Prostate gland (tissue), 2 donors: Measurements from ENCODE around the gene MAP3K20. TPM values are rescaled to one million over a fixed set of nuclear protein-coding genes. Genes with fewer than 3 reads are reported as not detected.

ENCODE experiments used
- DNase-seq: peaks from one replicate; pipeline ENCODE4 v3.0.0-alpha.2; 2019; ENCODE audit warnings: low spot score
- H3K27ac ChIP-seq, 2 donors: fragments of 200-600 bp; sonication (generic); 2 replicates each; pipeline ENCODE4 v1.5.1; 2017 to 2019
- H3K27me3 ChIP-seq: fragments of 200-600 bp; sonication (generic); replicated peaks from 2 replicates; pipeline ENCODE4 v1.5.1; 2019; ENCODE audit not compliant: insufficient read depth
- H3K36me3 ChIP-seq, 2 donors: fragments of 200-600 bp; sonication (generic); 1 replicate in 1 of 2; 2 replicates in 1 of 2; pipeline versions ENCODE4 v1.5.1 to v1.8.1; 2017 to 2019
- H3K4me1 ChIP-seq: fragments of 200-600 bp; sonication (generic); replicated peaks from 2 replicates; pipeline ENCODE4 v1.5.1; 2019
- H3K4me3 ChIP-seq, 2 donors: fragments of 200-600 bp; sonication (generic); 2 replicates each; pipeline ENCODE4 v1.5.1; 2017 to 2019
- H3K9me3 ChIP-seq: fragments of 200-600 bp; sonication (generic); 2 replicates; pipeline ENCODE4 v1.5.1; 2017
- POLR2A ChIP-seq: fragments of 450-650 bp; IDR thresholded peaks from one replicate; pipeline ENCODE4 v1.6.1; 2016; ENCODE audit warnings: antibody characterized with exemption, mild to moderate bottlenecking
- POLR2AphosphoS5 ChIP-seq: sonication (generic); formaldehyde crosslinking; IDR thresholded peaks from one replicate; pipeline ENCODE4 v1.6.1; 2017; ENCODE audit warnings: antibody characterized with exemption
- WGBS: methylation state at CpG from one replicate; pipeline ENCODE4 v1.1.5; 2018; 5-methylcytosine and 5-hydroxymethylcytosine counted together
- intact Hi-C: fragments of 100-400 bp; cut with DNase I; formaldehyde crosslinking; loops from one replicate; pipeline ENCODE4 v1.14.2; 2022
- total RNA-seq, 2 donors: library from RNA; depleted of rRNA; stranded (reverse); fragments of >200 nt; gene quantifications; one replicate each; pipeline ENCODE4 v1.1.0, GENCODE V29; 2016
- TF ChIP-seq, protein P1 (sequence below), 4 experiments: fragments of 200-600 bp in 2 of 4; fragments of 450-650 bp in 2 of 4; sonication (generic) in 2 of 4; IDR thresholded peaks; 1 replicate in 3 of 4; 2 replicates in 1 of 4; pipeline ENCODE4 v1.5.1; 2016 to 2019; ENCODE audit warnings: antibody characterized with exemption in 4 of 4, mild to moderate bottlenecking in 2 of 4, moderate library complexity in 2 of 4

MAP3K20 gene
- 10 to 100 TPM; 28.9 to 48.8 TPM for total RNA-seq

- intact Hi-C loops: loop anchor here (2.0 to 10.0 kb wide), 5 partner anchors 34 to 209 kb away; no protein-coding TSS in a partner anchor
- WGBS: under 1% methylated on average over 73 of the region's 106 CpGs
- peak; percentile 75 for DNase-seq
- Histone ChIP-seq H3K27me3 (no peaks in the 10 kb centered on the region), H3K27ac (peak within 1 kb of the TSS; percentile 90 to 94), H3K9me3 (no peaks in the 10 kb centered on the region), H3K4me1 (no peaks in the 10 kb centered on the region), H3K4me3 (peak within 1 kb of the TSS; percentile 78 to 92), H3K36me3 (no peaks in the 10 kb centered on the region)
- TF ChIP-seq POLR2AphosphoS5 (peak; percentile 47), POLR2A (peak; percentile 63)
- TF ChIP-seq, protein P1, sequence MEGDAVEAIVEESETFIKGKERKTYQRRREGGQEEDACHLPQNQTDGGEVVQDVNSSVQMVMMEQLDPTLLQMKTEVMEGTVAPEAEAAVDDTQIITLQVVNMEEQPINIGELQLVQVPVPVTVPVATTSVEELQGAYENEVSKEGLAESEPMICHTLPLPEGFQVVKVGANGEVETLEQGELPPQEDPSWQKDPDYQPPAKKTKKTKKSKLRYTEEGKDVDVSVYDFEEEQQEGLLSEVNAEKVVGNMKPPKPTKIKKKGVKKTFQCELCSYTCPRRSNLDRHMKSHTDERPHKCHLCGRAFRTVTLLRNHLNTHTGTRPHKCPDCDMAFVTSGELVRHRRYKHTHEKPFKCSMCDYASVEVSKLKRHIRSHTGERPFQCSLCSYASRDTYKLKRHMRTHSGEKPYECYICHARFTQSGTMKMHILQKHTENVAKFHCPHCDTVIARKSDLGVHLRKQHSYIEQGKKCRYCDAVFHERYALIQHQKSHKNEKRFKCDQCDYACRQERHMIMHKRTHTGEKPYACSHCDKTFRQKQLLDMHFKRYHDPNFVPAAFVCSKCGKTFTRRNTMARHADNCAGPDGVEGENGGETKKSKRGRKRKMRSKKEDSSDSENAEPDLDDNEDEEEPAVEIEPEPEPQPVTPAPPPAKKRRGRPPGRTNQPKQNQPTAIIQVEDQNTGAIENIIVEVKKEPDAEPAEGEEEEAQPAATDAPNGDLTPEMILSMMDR (IDR thresholded peaks at IDR 0.05): peak in 3 of 4 experiments; percentile 58 to 70 (median 69)
These were observed at the start of gene MAP3K20 for GRCh38 chr2:173075781-173076580. Gene MAP3K20 (plus strand): TSS chr2:173075846. CDS start chr2:173091032, 15,186 bp downstream.

DNA sequence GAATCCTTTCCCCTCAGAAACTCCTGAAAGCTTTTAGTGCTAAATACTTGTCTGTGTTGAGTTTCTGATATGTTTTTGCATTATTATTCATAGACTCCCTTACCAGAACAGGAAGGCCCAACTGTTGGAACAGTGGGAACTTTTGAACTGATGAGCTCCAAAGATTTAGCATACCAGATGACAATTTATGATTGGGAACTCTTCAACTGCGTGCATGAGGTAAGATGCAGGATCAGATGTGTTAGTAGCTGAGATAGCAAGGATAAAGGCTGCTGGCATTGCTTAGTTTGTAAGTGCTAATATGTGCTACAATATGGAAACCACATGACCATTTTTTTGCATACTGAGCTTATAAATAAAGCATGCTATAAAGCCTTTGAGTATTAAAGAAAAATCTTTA, 49.2 kb upstream of the MAP3K20 start:
- H3K36me3 ChIP-seq: no peaks in the 10 kb centered on the region
- TF ChIP-seq POLR2A (no peak), POLR2AphosphoS5 (no peak)
- TF ChIP-seq, protein P1 (IDR thresholded peaks at IDR 0.05): no peak
- no peaks in the 10 kb centered on the region for H3K27me3 ChIP-seq
- H3K4me1 ChIP-seq: no peaks in the 10 kb centered on the region
- 41% methylated on average over 1 of the region's 1 CpG for WGBS
- intact Hi-C loops: loop anchor here (5.0 to 10.0 kb wide), 3 partner anchors 51 to 328 kb away; partner anchors contain the start of genes CDCA7 and MAP3K20
- DNase-seq: no peak
- no peak overlapping the region for H3K4me3 ChIP-seq
- no peaks in the 10 kb centered on the region for H3K9me3 ChIP-seq
- no peak overlapping the region for H3K27ac ChIP-seq

GRCh38 chr2:173027181-173028128, 48.2 kb upstream of the MAP3K20 start:
- no peak overlapping the region for H3K4me3 ChIP-seq
- no peaks in the 10 kb centered on the region for H3K36me3 ChIP-seq
- DNase-seq: peak; percentile 93
- no peaks in the 10 kb centered on the region for H3K9me3 ChIP-seq
- intact Hi-C loops: loop anchor here (1.0 to 10.0 kb wide), 4 partner anchors 50 to 327 kb away; partner anchors contain the start of genes CDCA7 and MAP3K20
- 9% methylated on average over 8 of the region's 8 CpGs for WGBS
- H3K27ac ChIP-seq: peak overlapping the region; percentile 38 to 41
- no peaks in the 10 kb centered on the region for H3K27me3 ChIP-seq
- no peaks in the 10 kb centered on the region for H3K4me1 ChIP-seq
- TF ChIP-seq POLR2A (no peak), POLR2AphosphoS5 (peak; percentile 73)
- TF ChIP-seq, protein P1 (IDR thresholded peaks at IDR 0.05): peak; percentile 95 to 97 (median 95)

GRCh38 chr2:173028141-173028540, 47.5 kb upstream of the MAP3K20 start:
- DNase-seq: no peak

More at GRCh38 chr2:173028141-173028540, 47.5 kb upstream of the MAP3K20 start:
- TF ChIP-seq POLR2A (no peak), POLR2AphosphoS5 (no peak)
- TF ChIP-seq, protein P1 (IDR thresholded peaks at IDR 0.05): no peak
- H3K27me3 ChIP-seq: no peaks in the 10 kb centered on the region
- no peaks in the 10 kb centered on the region for H3K36me3 ChIP-seq
- no peaks in the 10 kb centered on the region for H3K4me1 ChIP-seq
- intact Hi-C loops: loop anchor here (5.0 to 10.0 kb wide), 3 partner anchors 49 to 327 kb away; partner anchors contain the start of genes CDCA7 and MAP3K20
- no peak overlapping the region for H3K4me3 ChIP-seq
- 57% methylated on average over 1 of the region's 1 CpG for WGBS
- peak overlapping the region; percentile 38 to 41 for H3K27ac ChIP-seq
- H3K9me3 ChIP-seq: no peaks in the 10 kb centered on the region
